HL-60 (cell line): ENCODE results near the gene HES7.

Experiments
- DNase-seq, 2 experiments: peaks; one replicate each; pipeline ENCODE4 v3.0.0-alpha.2; 2010 to 2020; ENCODE audit warnings: low read depth in 1 of 2, low spot score in 1 of 2
- H3K27ac ChIP-seq: fragments of 250-450 bp; sonication (Bioruptor Pico); replicated peaks from 2 replicates; pipeline ENCODE4 v1.5.1; 2020; ENCODE audit warnings: mild to moderate bottlenecking, moderate library complexity
- H3K27me3 ChIP-seq: fragments of 250-450 bp; sonication (Bioruptor Pico); 2 replicates; pipeline ENCODE4 v1.5.1; 2021; ENCODE audit warnings: mild to moderate bottlenecking, moderate library complexity; ENCODE audit not compliant: insufficient read depth, poor library complexity, severe bottlenecking
- H3K4me3 ChIP-seq: replicated peaks from 2 replicates; pipeline ENCODE4 v1.5.1; 2011; ENCODE audit warnings: mild to moderate bottlenecking, control low read depth, low read length; ENCODE audit not compliant: insufficient read depth
- CTCF ChIP-seq: IDR thresholded peaks from one replicate; pipeline ENCODE4 v1.5.1; 2011; ENCODE audit warnings: low read length, control low read depth, inconsistent platforms; ENCODE audit not compliant: insufficient read depth
- GABPA ChIP-seq: IDR thresholded peaks from 2 replicates; pipeline ENCODE4 v1.6.1; 2012; ENCODE audit warnings: low read depth
- POLR2AphosphoS5 ChIP-seq: IDR thresholded peaks from 2 replicates; pipeline ENCODE4 v1.6.1; 2012; ENCODE audit warnings: low read depth
- SPI1 ChIP-seq: IDR thresholded peaks from 2 replicates; pipeline ENCODE4 v1.6.1; 2012; ENCODE audit warnings: low read depth, mild to moderate bottlenecking, borderline replicate concordance
- TF ChIP-seq, protein P1 (sequence below): IDR thresholded peaks from 2 replicates; pipeline ENCODE4 v1.6.1; 2012; ENCODE audit warnings: low read depth; ENCODE audit not compliant: insufficient replicate concordance

Gene HES7

GRCh38 chr17:8095361-8095760 lies 28.5 kb downstream of the HES7 start:
- no peak for DNase-seq
- Histone ChIP-seq H3K27ac (no peak overlapping the region), H3K27me3 (no peaks in the 10 kb centered on the region), H3K4me3 (no peak overlapping the region)
- no peak for TF ChIP-seq POLR2AphosphoS5
- TF ChIP-seq, protein P1, sequence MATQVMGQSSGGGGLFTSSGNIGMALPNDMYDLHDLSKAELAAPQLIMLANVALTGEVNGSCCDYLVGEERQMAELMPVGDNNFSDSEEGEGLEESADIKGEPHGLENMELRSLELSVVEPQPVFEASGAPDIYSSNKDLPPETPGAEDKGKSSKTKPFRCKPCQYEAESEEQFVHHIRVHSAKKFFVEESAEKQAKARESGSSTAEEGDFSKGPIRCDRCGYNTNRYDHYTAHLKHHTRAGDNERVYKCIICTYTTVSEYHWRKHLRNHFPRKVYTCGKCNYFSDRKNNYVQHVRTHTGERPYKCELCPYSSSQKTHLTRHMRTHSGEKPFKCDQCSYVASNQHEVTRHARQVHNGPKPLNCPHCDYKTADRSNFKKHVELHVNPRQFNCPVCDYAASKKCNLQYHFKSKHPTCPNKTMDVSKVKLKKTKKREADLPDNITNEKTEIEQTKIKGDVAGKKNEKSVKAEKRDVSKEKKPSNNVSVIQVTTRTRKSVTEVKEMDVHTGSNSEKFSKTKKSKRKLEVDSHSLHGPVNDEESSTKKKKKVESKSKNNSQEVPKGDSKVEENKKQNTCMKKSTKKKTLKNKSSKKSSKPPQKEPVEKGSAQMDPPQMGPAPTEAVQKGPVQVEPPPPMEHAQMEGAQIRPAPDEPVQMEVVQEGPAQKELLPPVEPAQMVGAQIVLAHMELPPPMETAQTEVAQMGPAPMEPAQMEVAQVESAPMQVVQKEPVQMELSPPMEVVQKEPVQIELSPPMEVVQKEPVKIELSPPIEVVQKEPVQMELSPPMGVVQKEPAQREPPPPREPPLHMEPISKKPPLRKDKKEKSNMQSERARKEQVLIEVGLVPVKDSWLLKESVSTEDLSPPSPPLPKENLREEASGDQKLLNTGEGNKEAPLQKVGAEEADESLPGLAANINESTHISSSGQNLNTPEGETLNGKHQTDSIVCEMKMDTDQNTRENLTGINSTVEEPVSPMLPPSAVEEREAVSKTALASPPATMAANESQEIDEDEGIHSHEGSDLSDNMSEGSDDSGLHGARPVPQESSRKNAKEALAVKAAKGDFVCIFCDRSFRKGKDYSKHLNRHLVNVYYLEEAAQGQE = no peak
- no peak for TF ChIP-seq CTCF
- TF ChIP-seq GABPA = no peak
- TF ChIP-seq SPI1 = no peak

DNA sequence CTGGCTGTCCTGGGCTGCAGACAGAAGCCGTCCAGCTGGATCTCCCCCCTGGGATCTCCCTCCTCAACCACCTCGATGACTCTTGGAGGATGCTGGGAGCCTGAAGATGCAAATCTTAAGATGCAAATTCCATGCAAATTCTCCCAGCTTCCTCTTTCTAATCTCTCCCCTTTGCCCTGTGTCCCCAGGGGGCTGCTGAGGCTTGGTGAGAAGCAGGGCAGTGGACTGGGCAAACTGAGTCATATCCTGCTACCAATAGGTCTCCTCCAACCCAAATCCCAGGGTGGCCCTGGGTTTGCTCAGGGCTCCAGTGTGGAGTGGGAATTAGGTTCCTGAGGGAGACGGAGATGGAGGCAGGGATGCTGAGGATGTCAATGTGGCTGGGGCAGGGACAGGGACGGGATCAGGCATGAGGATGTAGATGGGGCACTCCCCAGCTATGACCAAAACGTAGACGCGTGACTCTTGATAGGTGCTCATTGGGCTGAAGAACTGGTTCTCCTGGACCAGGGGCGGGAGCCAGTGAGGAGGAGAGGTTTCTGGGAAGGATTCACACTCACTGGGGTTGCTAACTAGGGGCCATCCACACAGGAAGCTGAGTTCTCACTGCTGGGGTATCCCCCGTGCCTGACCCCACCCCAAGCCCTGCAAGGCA lies 32.7 kb downstream of the HES7 start:
- H3K27ac ChIP-seq = no peak overlapping the region
- H3K4me3 ChIP-seq = no peak overlapping the region
- no peak for DNase-seq
- TF ChIP-seq, protein P1 = no peak
- TF ChIP-seq CTCF (no peak), GABPA (no peak), POLR2AphosphoS5 (no peak), SPI1 (no peak)
- H3K27me3 ChIP-seq = no peaks in the 10 kb centered on the region

- no peak for DNase-seq
- Histone ChIP-seq H3K4me3 (no peak overlapping the region), H3K27me3 (no peaks in the 10 kb centered on the region), H3K27ac (no peak overlapping the region)
- TF ChIP-seq SPI1 = no peak
- TF ChIP-seq POLR2AphosphoS5 = no peak
- TF ChIP-seq CTCF = no peak
- TF ChIP-seq GABPA = no peak
- TF ChIP-seq, protein P1 = no peak
These were observed 34.2 kb downstream of the HES7 start for GRCh38 chr17:8089728-8090127.
